IPS-NIHi7 (cell line): ENCODE data around the gene PRDM2.

Experiments
- DNase-seq: peaks from one replicate; pipeline ENCODE4 v3.0.0; 2012; ENCODE audit warnings: mixed read lengths; ENCODE audit errors: extremely low spot score

Gene PRDM2

DNA sequence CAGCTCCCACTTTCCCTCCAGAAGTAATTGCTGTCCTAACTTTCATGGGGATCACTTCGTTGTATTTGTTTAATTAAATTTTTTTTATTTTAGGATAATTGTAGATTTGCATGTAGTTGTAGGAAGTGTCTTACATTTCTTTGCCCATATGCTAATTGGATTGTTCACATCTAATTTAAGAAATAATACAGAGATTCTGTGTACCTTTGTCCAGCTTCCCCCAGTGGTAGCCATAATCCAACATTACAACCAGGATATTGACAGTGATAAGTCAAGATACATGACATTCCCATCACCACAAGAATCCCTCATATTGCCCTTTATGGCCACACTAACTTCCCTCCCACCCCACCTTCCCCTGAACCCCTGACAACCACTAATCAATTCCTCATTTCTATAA is 136.6 kb downstream of the PRDM2 start:
- DNase-seq, result no peak

DNA sequence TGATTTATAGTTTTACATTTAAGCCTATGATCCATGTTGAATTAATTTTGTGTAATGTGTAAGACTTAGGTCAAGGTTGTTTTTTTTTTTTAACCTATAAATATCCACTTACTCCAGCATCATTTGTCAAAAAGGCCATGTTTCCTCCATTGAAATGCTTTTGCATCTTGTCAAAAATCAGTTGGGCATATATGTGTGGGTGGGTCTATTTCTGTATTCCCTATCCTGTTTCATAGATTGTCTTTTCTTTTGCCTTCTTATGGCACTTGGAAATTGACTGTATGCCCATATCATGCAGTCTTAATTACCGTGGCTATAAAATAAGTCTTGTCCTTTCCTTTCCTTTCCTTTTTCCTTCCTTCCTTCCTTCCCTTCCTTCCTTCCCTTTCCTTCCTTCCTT is 138.2 kb downstream of the PRDM2 start:
- DNase-seq, result no peak

DNA sequence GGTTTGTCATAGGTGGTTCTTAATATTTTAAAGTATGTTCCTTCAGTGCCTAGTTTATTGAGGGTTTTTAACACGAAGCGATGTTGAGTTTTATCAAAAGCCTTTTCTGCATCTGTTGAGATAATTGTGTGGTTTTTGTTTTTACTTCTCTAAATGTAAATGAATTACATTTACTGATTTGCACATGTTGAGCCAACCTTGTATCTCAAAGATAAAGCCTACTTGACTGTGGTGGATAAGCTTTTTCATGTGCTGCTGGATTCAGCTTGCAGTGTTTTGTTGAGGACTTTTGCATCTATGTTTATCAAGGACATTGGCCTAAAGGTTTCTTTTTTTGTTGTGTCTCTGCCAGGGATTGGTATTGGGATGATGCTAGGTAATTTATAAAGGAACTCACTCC is 142.5 kb downstream of the PRDM2 start:
- DNase-seq, result no peak

DNA sequence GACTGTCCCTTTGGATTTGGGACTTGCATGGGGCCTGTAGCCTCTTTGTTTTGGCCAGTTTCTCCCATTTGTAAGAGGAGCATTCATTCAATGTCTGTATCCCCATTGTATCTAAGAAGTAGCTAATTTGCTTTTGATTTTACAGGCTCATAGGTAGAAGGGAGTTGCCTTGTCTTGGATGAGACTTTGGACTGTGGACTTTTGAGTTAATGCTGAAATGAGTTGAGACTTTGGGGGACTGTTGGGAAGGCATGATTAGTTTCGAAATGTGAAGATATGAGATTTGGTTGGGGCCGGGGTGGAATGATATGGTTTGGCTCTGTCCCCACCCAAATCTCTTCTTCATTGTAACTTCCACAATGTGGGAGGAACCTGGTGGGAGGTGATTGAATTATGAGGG is 151.7 kb downstream of the PRDM2 start:
- DNase-seq, result no peak

DNA sequence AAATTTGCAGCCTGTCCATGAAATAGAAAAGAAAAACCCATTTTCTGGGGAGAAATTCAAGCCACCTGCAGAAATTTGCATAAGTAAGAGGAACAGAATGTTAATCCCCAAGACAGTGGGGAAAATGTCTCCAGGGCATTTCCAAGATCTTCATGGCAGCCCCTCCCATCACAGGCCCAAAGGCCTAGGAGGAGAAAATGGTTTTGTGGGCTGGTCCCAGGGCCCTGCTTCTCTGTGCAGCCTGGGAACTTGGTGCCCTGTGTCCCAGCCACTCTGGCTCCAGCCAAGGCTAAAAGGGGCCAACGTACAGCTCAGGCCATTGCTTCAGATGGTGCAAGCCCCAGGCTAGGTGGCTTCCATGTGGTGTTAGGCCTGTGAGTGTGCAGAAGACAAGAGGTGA is 155.6 kb downstream of the PRDM2 start:
- no peak for DNase-seq

DNA sequence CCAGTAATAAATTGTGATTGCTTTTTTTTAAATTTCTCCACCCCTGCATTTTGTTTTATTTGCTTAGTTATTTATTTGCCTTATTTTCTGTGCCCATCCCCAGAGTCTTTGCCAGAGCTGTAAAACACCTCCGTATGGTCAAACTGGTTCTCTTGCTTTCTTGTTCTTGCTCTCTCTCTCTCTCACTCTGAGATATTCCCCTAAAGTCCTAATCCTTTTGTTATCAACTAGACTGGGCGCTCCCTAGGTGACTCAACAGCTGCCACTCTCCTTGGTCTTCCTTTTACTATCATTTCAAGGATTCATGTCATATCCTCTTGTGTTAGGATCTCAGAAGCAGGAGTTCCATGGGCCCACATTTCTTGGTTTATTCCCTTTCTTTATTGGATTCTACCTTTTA is 160.0 kb downstream of the PRDM2 start:
- no peak for DNase-seq

DNA sequence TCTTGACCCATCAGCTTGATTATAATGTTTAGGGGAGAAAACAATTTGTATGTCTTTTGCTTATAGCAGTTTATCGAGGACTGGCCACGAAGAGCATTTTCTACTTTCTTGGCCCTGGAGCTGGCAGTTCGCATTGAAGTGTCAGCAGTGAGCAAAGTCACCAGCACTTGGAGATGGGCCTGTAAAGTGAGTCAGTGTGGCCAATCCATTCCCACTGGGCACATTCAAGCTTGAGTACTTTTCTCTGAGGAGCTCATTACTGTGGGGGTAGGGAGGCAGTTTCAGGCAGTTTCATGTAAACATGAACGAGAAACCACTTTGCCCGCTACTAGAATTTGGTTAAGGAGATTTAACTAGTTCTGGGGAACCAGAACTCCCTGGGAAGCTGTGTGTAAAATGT is 164.8 kb downstream of the PRDM2 start:
- no peak for DNase-seq

DNA sequence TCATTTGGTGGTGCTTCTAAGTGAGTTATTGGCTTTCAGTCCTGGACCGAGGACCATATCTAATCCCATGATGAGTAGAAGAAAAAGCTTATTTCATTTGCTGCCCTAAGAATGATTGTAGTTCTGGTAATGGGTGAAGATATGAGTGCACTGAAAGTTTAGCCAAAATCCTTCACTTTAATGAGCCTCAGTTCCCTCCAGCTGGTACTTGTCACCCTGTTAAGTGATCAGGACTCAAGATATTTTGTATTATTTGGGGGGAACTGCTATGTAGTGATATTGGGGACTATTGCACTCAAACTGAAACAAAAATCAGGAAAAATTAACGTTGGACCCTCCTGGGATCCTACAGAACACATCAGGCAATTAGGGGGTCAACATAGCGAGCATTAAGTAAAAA is 165.9 kb downstream of the PRDM2 start:
- DNase-seq, result no peak

DNA sequence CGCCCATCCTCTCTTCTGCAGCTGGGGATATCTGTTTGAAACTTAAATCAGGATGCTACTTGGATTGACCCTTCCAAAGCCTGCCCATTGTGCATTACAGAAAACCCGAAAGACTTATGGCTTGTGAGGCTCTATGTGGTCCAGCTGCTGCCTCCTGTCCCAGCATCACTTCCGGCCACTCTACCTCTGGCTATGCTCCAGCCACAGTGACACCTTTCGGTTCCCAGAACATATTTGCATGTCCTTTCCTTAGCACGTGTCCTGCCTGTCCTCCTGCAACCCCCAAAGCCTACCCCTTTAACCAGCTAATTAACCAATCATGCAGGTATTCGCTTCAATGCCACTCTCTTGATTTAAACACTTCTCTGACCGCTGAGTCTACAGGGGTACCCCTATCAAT is 167.6 kb downstream of the PRDM2 start:
- no peak for DNase-seq

DNA sequence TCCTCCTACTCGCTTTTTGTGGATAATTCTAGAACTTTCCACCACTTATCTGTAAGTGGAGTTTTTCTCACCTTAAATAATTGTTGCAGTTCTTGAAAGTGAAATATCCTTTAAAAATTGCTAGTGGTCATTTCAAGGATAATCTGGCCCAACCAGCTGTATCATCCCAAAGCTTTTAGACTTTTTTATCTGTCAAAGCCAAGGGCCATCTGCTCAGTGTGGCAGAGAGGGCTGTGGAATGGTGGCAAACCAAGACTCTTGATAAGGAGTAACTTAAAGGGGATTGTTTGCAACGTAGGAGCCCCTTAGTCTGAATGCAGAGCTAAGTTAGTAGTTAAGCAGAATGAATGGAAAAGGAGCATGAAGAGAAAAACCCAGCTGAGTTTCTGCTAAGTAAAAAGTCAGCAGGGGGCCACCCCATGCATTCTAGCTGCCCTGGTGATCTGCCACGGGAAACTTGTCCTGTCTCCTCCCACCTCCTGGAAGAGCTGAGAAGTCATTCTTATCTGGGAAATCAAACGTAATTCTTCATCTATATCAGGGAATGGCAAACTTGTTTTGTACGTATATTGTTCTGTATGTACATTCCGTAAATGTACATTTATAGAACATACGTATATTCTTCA is 169.3 kb downstream of the PRDM2 start:
- no peak for DNase-seq

DNA sequence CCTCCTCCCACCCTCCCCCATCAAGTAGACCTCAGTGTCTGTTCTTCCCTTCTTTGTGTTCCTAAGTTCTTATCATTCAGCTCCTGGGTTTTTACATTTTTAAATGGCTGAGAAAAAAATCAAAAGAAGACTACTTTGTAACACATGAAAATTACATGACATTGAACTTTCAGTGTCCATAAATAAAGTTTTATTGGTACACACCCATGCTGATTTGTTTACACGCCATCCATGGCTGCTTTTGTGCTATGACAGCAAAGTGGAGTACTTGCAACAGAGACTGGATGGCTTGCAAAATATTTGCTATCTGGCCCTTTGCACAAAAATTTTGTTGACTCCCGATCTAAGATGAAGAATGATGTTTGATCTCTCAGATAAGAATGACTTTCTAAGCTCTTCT is 171.4 kb downstream of the PRDM2 start:
- no peak for DNase-seq

DNA sequence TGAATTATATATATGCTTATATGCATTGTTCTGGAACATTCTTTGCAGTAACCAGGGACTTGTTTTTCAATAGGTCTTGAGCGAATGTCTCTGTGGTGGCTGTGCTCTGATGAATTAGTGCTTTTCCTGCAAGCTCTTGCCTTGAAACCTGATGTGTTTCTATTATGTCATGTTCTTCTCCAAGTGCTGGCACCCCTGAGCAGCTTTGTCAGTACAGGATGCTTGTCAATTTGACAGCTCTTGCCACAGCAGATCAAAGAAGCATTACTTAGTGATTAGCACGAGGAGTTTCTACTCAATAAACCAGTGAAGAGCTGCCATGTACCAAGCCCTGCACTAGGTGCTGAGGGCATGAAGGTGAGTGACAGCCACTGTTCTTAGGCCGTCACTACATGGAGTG is 171.9 kb downstream of the PRDM2 start:
- DNase-seq, result no peak

DNA sequence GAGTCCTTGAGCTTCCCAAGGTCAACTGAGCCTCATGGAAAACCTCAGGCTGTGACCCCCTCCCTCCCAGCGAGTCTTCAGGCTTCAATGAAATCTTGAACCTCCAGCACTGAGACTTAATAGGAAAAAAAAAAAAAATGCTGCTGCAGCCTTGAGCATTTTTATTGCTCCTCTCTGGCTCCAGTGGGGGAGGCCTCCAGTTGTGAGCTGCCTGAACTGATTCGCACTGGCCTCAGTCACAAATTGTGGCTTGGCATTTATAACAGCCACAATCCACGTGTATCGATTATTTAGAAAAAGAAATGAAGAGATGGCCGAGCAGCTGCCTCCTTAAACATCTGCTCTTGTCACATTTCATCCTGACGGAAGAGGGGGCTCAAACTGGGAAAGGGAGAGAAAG is 173.0 kb downstream of the PRDM2 start:
- no peak for DNase-seq
